Bronchial epithelial cell (primary cell): Measurements from ENCODE around the gene TMEM54. TPM values are rescaled to one million over a fixed set of nuclear protein-coding genes. Genes with fewer than 3 reads are reported as not detected.
"Not testable (repeated sequence)": the region's sequence is repeated elsewhere in the genome, so short reads cannot be mapped to it uniquely, and the experiment has no call there.

Source experiments
- DNase-seq: peaks from one replicate; pipeline ENCODE4 v3.0.0-alpha.2; 2010; ENCODE audit warnings: low read depth
- FAIRE-seq: peaks from 2 replicates; lab custom pipeline; 2011; peaks lifted over from hg19 to GRCh38; lab: Jason Lieb, UNC
- H3K27me3 ChIP-seq: 2 replicates; pipeline ENCODE4 v1.5.1; 2011; ENCODE audit warnings: low read length; ENCODE audit not compliant: control insufficient read depth, insufficient read depth
- H3K36me3 ChIP-seq: 2 replicates; pipeline ENCODE4 v1.5.1; 2011; ENCODE audit warnings: low read length; ENCODE audit not compliant: control insufficient read depth, insufficient read depth
- H3K4me3 ChIP-seq: 2 replicates; pipeline ENCODE4 v1.5.1; 2011; ENCODE audit warnings: mild to moderate bottlenecking, low read depth, low read length, control low read depth
- total RNA-seq: library from RNA; depleted of rRNA; stranded (reverse); fragments of >200 nt; gene quantifications from 2 replicates; pipeline ENCODE4 v1.2.1, GENCODE V29; 2014
- TF ChIP-seq, protein P1 (sequence below): IDR thresholded peaks from 2 replicates; pipeline ENCODE4 v1.5.1; 2011; ENCODE audit warnings: mild to moderate bottlenecking, moderate library complexity, low read length, control low read depth, inconsistent platforms; ENCODE audit not compliant: insufficient read depth, severe bottlenecking

Gene TMEM54
- total RNA-seq, 1 donor from 2014 or later, result 112 TPM

DNA sequence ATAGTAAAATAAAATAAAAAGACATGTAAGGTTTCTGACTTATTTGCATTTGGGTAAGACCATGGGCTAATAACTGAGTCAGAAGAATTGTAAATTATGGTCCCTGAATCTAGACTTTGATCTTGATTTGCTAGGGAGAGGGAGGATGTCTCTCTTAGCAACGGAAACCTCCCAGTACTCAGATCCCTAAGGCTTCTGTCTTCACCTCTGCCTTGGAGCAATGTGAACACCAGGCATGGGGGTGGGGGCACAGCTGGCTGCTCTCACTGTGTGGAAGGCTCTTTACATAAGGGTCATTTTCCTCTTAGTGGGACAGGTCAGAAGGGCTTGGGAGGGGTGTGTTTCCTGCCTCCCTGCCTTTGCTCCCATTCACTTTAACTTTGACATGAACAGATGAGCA, 17.0 kb upstream of the TMEM54 start:
- DNase-seq (no peak), FAIRE-seq (no peak)
- TF ChIP-seq, protein P1, sequence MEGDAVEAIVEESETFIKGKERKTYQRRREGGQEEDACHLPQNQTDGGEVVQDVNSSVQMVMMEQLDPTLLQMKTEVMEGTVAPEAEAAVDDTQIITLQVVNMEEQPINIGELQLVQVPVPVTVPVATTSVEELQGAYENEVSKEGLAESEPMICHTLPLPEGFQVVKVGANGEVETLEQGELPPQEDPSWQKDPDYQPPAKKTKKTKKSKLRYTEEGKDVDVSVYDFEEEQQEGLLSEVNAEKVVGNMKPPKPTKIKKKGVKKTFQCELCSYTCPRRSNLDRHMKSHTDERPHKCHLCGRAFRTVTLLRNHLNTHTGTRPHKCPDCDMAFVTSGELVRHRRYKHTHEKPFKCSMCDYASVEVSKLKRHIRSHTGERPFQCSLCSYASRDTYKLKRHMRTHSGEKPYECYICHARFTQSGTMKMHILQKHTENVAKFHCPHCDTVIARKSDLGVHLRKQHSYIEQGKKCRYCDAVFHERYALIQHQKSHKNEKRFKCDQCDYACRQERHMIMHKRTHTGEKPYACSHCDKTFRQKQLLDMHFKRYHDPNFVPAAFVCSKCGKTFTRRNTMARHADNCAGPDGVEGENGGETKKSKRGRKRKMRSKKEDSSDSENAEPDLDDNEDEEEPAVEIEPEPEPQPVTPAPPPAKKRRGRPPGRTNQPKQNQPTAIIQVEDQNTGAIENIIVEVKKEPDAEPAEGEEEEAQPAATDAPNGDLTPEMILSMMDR, result no peak
- H3K36me3 ChIP-seq, result no peaks in the 10 kb centered on the region
- H3K4me3 ChIP-seq, result no peak overlapping the region
- no peaks in the 10 kb centered on the region for H3K27me3 ChIP-seq

DNA sequence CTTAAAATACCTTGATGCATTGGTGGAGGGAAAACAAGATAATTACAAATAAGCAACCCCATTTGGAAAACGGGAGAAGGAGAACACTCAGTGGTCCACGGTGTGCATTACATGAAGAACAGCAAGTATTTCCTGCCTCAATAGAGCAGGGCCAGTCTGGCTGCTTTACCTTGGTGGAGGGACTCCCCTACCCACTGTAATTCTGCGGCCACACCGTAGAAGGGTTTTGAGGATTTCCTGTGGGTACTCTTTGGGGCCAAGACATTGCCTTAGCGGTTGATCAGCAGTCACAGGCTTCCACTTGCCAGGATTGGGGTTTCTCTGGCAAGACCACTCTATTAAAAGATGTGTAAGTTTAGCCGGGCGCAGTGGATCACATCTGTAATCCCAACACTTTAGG, 16.3 kb upstream of the TMEM54 start:
- DNase-seq, result no peak
- Histone ChIP-seq H3K36me3 (no peaks in the 10 kb centered on the region), H3K27me3 (no peaks in the 10 kb centered on the region), H3K4me3 (no peak overlapping the region)
- TF ChIP-seq, protein P1, result no peak
- no peak for FAIRE-seq

DNA sequence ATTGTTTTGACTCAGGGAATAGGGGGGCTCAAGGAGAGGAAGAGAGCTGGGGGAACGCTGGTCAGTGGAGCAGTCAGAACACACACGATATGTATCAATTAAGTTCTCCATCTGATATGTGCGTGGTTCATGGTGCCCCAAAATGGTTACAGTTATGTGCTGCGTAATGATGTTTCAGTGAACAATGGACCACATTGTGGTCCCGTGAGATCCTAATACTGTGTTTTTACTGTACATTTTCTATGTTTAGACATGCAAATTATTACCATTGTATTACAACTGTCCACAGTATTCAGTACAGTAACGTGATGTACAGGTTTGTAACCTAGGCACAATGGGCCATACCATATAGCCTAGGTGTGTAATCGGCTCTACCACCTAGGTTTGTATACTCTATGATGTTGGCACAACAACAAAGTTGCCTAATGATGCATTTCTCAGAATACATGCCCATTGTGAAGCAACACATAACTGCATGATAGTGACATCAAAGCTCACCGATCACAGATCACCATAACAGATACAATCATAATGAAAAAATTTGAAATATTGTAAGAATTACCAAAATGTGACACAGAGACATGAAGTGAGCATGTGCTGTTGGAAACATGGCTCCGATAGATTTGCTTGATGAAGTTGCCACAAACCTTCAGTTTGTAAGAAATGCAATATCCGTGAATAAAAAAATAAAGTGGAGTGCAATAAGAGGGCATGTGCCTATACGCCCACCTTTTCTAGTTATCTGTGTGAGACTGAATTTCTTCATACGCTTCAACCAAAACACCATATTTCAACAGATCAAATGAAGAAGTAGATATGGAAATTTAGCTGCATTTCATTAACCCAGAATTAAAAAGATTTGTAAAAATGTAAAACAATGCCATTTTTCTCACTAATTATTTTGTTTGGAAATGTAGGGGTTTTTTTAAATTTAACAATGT, 14.8 kb upstream of the TMEM54 start:
- no peaks in the 10 kb centered on the region for H3K27me3 ChIP-seq
- FAIRE-seq (no peak), DNase-seq (no peak)
- H3K36me3 ChIP-seq, result no peaks in the 10 kb centered on the region
- H3K4me3 ChIP-seq, result no peak overlapping the region
- TF ChIP-seq, protein P1, result no peak

GRCh38 chr1:32910319-32910718, 9.1 kb upstream of the TMEM54 start:
- Histone ChIP-seq H3K36me3 (no peaks in the 10 kb centered on the region), H3K27me3 (no peaks in the 10 kb centered on the region), H3K4me3 (no peak overlapping the region)
- TF ChIP-seq, protein P1, result no peak
- FAIRE-seq (no peak), DNase-seq (no peak)

DNA sequence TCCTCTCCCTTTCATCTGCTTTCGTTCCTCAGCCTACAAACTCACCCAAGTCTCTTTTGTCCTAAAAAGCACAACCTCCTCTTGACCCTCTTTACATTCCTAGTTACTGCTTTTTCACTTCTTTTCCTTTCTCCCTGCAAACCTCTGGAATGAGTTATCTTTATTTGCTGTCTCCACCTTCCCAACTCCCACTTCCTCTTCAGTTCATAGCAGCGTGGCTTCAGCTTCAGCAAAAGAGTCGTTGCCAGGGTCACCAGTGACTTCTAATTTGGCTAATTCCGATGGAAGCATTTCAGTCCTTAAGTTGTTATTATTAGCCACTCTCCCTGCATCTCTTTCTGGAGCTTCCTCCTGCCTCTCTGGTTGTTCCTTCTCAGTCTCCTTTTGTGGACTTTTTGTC, 6.2 kb upstream of the TMEM54 start:
- no peak overlapping the region for H3K4me3 ChIP-seq
- no peaks in the 10 kb centered on the region for H3K36me3 ChIP-seq
- no peaks in the 10 kb centered on the region for H3K27me3 ChIP-seq
- DNase-seq, result no peak
- no peak for FAIRE-seq
- TF ChIP-seq, protein P1, result no peak

- H3K27me3 ChIP-seq, result no peaks in the 10 kb centered on the region
- no peak for DNase-seq
- TF ChIP-seq, protein P1, result no peak
- H3K36me3 ChIP-seq, result no peaks in the 10 kb centered on the region
- H3K4me3 ChIP-seq, result no peak overlapping the region
- no peak for FAIRE-seq
Measured at GRCh38 chr1:32906654-32907053, 5.5 kb upstream of the TMEM54 start.

DNA sequence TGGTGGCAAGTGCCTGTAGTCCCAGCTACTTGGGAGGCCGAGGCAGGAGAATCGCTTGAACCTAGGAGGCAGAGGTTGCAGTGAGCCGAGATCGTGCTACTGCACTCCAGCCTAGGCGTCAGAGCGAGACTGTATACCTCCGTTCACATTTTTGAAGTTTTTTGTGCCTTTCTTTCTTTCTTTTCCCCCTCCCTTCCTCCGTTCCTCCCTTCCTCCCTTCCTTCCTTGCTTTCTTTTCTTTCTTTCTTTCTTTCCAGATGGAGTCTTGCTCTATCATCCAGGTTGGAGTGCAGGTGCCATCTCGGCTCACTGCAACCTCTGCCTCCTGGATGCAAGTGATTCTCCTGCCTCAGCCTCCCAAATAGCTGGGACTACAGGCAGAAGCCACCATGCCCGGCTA, 4.4 kb upstream of the TMEM54 start:
- FAIRE-seq, H3K4me3 ChIP-seq, DNase-seq, H3K36me3 ChIP-seq, H3K27me3 ChIP-seq: not testable (repeated sequence)
